A549 treated with RU486 at 1 μM for 4 hours (cell line): ENCODE measurements around the gene S100A13. TPM values are rescaled to one million over a fixed set of nuclear protein-coding genes. Genes with fewer than 3 reads are reported as not detected.

Source experiments
- total RNA-seq: library from RNA; stranded (reverse); fragments of 200-300 nt; extraction: Qiagen RNA extraction; gene quantifications from 5 replicates; pipeline ENCODE4 v1.2.3, GENCODE V29; 2022; ENCODE audit warnings: low read depth

S100A13 gene
- 153 to 185 TPM (median 171 TPM) in 5 replicates for total RNA-seq

GRCh38 chr1:153626904-153627714, at the start of gene S100A13:
Gene S100A13 (minus strand): TSS chr1:153627505. CDS start chr1:153626472, 1,033 bp downstream.

GRCh38 chr1:153670859-153671627, 43.7 kb upstream of the S100A13 start, which contains the start of gene ILF2:
Gene ILF2 (minus strand): TSS chr1:153670993. CDS start chr1:153670922, 71 bp downstream.

DNA sequence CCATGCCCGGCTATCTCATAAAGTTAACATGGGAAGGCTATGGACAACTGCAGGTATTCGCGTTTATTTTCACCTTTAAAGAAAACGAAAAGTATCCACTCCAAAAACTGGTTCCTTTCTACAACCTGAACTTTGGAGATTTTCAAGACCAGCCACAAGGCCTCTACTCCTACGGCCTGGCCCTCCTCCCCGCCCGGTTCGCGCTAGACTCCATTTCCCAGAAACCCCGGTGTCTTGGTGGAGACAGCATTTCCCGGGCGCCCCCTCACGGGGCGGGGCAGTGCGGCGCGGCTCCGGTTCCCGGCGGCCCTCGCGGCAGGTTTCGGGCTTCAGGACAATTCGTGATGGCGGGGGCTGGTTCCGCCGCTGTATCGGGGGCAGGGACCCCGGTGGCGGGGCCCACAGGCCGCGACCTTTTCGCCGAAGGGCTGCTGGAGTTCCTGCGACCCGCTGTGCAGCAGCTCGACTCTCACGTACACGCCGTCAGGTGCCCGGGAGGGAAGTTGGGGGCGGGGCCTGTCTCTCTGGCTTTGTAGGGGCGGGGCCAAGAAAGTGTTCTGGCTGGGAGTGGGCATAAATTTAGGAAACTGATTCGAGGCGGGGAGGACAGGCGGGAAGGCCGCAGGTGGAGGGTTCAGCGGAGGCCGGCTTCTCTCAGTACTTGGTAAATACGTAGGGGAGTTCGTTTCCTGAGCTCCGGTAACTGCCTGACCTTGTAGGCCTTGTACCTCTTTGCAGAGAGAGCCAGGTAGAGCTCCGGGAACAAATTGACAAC, 31.3 kb upstream of the S100A13 start, which contains the start of gene SNAPIN:
Gene SNAPIN, plus strand, starts transcription at position 304 of the 775 bp plus-strand sequence. Its CDS starts 41 bp downstream, at position 345.

DNA sequence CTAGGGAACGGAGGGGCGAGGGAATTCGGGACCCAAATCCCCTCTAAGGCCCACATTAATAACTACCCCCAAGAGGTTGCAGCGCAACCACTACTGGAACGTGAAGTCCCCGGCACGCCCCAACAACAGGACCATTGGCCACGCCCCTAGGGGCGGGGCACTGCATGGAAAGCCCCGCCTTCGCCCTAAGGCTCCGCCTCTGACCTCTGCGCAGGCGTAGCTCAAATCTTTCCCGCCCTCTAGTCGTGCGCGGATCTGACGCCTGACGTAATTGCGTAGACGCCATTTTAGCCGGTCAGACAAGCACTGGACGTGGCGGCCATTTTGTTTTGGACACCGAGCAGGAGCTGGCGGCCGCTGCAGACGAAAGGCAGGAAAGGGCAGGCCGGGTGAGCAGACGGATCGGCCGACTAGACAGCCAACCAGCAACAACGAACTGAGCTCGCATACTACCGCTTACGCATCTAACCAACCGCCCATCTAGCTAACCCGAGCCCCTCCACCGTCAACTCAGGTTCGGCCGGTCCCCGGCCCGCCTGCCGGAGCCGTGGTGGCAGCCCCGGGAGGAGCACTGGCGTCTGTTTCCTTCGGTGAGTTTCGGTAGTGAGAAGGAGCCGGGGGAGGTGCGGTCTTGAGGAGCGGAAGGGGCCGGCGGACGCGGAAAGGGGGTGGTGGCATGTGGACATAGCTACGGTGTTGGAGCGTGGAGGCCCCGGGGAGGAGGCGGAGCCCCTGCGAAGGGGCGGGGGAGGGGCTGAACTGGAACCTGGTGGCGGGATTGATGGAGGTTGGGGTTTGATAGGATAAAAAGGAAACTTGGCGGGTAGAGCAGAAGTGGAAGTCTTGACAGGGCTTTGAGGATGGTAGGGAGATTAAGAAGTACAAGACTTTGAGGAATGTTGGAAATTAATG, 6.7 kb upstream of the S100A13 start, which contains the start of gene CHTOP:
Gene CHTOP, plus strand, starts transcription at position 313 of the 912 bp plus-strand sequence. CDS start 2,523 bp downstream, outside the sequence.

GRCh38 chr1:153627715-153628626, 666 bp upstream of the S100A13 start, which contains the start of gene S100A1:
Gene S100A1 (plus strand): TSS chr1:153628434. CDS start chr1:153630522, 2,088 bp downstream.

DNA sequence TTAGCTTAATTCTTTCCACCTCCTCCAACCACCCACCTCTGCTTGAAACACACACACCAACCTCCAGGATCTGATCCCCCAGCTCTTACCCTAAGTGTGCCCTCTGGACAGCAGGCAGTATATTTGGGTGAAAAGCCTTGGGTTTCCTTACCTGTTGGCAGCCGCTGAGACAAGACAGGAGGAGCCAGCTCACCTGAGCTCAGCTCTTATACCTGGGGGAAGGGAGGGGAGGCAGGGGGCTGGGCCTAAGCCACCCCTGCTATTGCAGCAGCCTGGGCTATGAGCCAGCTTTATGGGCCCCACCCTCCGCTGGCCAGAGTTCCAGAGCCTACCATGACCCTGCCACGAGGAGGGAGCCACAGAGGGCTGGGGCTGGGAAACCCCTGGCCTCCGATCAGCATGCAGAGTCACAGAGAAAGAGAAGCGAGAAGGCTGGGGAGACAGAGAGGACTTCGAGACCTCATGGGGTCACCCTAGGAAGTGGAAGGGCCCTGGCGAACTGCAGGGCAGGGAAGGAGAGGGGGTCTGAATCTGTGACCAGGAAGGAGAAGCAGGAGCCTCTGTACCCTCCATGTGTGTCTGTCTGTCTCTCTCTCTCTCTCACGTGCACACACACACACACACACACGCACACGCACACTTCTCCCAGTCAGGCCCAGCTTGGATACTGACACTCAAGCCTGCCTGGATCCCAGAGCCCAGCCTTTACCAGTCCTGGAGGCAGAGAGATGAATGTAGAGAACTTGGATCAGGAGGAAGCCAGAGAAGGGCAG, 11.0 kb downstream of the S100A13 start, which contains the start of gene S100A14:
Gene S100A14, minus strand, starts transcription at position 182 of the 773 bp plus-strand sequence. CDS start 467 bp downstream, outside the sequence.

GRCh38 chr1:153612755-153613331, 14.5 kb downstream of the S100A13 start, which contains the start of gene S100A16:
Gene S100A16 (minus strand): TSS chr1:153613137. CDS start chr1:153608151, 4,986 bp downstream.

Other genes with a start within 250 kb of the S100A13 start
- not detected in 5 replicates for gene S100A8, start 236.4 kb downstream of the S100A13 start, total RNA-seq
- gene S100A7A, start 211.0 kb downstream of the S100A13 start, total RNA-seq = not detected in 5 replicates
- not detected in 5 replicates for gene S100A7, start 166.9 kb downstream of the S100A13 start, total RNA-seq
- 3,071 to 3,604 TPM (median 3,274 TPM) in 5 replicates for gene S100A6, start 91.5 kb downstream of the S100A13 start, total RNA-seq
- gene S100A5, start 86.6 kb downstream of the S100A13 start, total RNA-seq = 0.42 to 1.1 TPM (median 0.57 TPM) in 5 replicates
- 1,522 to 1,903 TPM (median 1,710 TPM) in 5 replicates for gene S100A4, start 81.7 kb downstream of the S100A13 start, total RNA-seq
- gene S100A3, start 78.2 kb downstream of the S100A13 start, total RNA-seq = 85.7 to 107 TPM (median 98.6 TPM) in 5 replicates
- 17.0 to 31.3 TPM (median 24.8 TPM) in 5 replicates for gene S100A2, start 61.7 kb downstream of the S100A13 start, total RNA-seq
- 415 to 520 TPM (median 478 TPM) in 5 replicates for gene S100A16, start 14.4 kb downstream of the S100A13 start, total RNA-seq
- gene S100A14, start 11.2 kb downstream of the S100A13 start, total RNA-seq = 0.28 to 0.73 TPM (median 0.45 TPM) in 5 replicates
- 0.48 to 1.1 TPM (median 0.76 TPM) in 4 of 5 replicates, not detected in the other for gene S100A1, start 929 bp upstream of the S100A13 start, total RNA-seq
- gene CHTOP, start 6.6 kb upstream of the S100A13 start, total RNA-seq = 66.4 to 82.5 TPM (median 76.1 TPM) in 5 replicates
- gene SNAPIN, start 31.2 kb upstream of the S100A13 start, total RNA-seq = 53.9 to 63.9 TPM (median 56.8 TPM) in 5 replicates
- 261 to 313 TPM (median 282 TPM) in 5 replicates for gene ILF2, start 43.5 kb upstream of the S100A13 start, total RNA-seq
- gene NPR1, start 51.2 kb upstream of the S100A13 start, total RNA-seq = 0.77 to 1.2 TPM (median 0.97 TPM) in 5 replicates
- 14.1 to 20.4 TPM (median 17.7 TPM) in 5 replicates for gene INTS3, start 100.5 kb upstream of the S100A13 start, total RNA-seq
- 0.39 to 1.7 TPM (median 0.92 TPM) in 5 replicates for gene SLC27A3, start 147.9 kb upstream of the S100A13 start, total RNA-seq